Nucleus accumbens (tissue), 56 donors: Measurements from ENCODE around the gene CACNA2D4.

Experiments used
- DNase-seq, 56 donors: peaks; one replicate each; lab custom pipeline; 2025; lab: John Stamatoyannopoulos, UW

Gene CACNA2D4

GRCh38 chr12:1838994-1839365 is 79.5 kb downstream of the CACNA2D4 start:
- no peak for DNase-seq

- peak in 17 of 56 donors; percentile 22 to 65 (median 42) for DNase-seq
Observed at GRCh38 chr12:1838205-1838993, 80.1 kb downstream of the CACNA2D4 start.

GRCh38 chr12:1837541-1838204 is 80.8 kb downstream of the CACNA2D4 start:
- DNase-seq, result no peak

GRCh38 chr12:1836854-1837421 is 81.5 kb downstream of the CACNA2D4 start:
- peak in 48 of 56 donors; percentile 19 to 80 (median 56) for DNase-seq

- no peak for DNase-seq
Observed at GRCh38 chr12:1836241-1836803, 82.1 kb downstream of the CACNA2D4 start.

- no peak for DNase-seq
Observed at GRCh38 chr12:1835211-1836131, 83.0 kb downstream of the CACNA2D4 start.

- no peak for DNase-seq
Observed at GRCh38 chr12:1834186-1834925, 84.1 kb downstream of the CACNA2D4 start.

GRCh38 chr12:1833596-1834028 is 84.8 kb downstream of the CACNA2D4 start:
- DNase-seq, result no peak

- DNase-seq, result no peak
Observed at GRCh38 chr12:1832801-1833595, 85.5 kb downstream of the CACNA2D4 start.

- peak in 12 of 56 donors; percentile 22 to 60 (median 38) for DNase-seq
Observed at GRCh38 chr12:1830981-1831963, 87.2 kb downstream of the CACNA2D4 start.

GRCh38 chr12:1830401-1830845 is 88.0 kb downstream of the CACNA2D4 start:
- DNase-seq, result no peak

- no peak for DNase-seq
Observed at GRCh38 chr12:1829306-1829900, 89.0 kb downstream of the CACNA2D4 start.

- DNase-seq, result peak in 3 of 56 donors; percentile 22 to 49 (median 42)
Observed at GRCh38 chr12:1828856-1829255, 89.6 kb downstream of the CACNA2D4 start.

- DNase-seq, result no peak
Observed at GRCh38 chr12:1827826-1828805, 90.3 kb downstream of the CACNA2D4 start.

GRCh38 chr12:1826867-1827705 is 91.4 kb downstream of the CACNA2D4 start:
- DNase-seq, result peak in 2 of 56 donors; percentile 12 to 34
